Breast epithelium (tissue), 3 donors: ENCODE data around the gene MAPT.
"Not testable (repeated sequence)": the region's sequence is repeated elsewhere in the genome, so short reads cannot be mapped to it uniquely, and the experiment has no call there.

Experiments used
- POLR2A ChIP-seq: fragments of 450-650 bp; IDR thresholded peaks from one replicate; pipeline ENCODE4 v1.6.1; 2016; ENCODE audit warnings: antibody characterized with exemption, mild to moderate bottlenecking, moderate library complexity
- POLR2AphosphoS5 ChIP-seq, 3 donors: sonication (generic); formaldehyde crosslinking; IDR thresholded peaks; one replicate each; pipeline ENCODE4 v1.6.1; 2017; ENCODE audit warnings: antibody characterized with exemption in 3 of 3
- TF ChIP-seq, protein P1 (sequence below), 3 donors: fragments of 450-650 bp; IDR thresholded peaks; one replicate each; pipeline ENCODE4 v1.5.1; 2016 to 2017; ENCODE audit warnings: antibody characterized with exemption in 3 of 3, mild to moderate bottlenecking in 3 of 3, moderate library complexity in 3 of 3

DNA sequence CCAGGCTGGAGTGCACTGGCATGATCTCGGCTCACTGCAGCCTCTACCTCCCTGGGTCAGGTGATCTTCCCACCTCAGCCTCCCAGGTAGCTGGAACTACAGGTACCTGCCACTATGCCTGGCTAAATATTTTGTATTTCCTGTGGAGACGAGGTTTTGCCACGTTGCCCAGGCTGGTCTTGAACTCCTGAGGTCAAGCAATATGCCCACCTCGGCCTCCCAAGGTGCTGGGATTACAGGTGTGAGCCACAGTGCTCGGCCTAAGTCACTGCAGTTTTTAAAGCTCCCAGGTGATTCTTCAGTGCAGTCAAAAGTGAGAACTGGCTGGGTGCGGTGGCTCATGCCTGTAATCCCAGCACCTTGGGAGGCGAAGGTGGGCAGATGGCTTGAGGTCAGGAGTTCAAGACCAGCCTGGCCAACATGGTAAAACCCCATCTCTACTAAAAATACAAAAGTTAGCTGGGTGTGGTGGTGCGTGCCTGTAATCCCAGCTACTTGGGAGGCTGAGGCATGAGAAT is 125.1 kb downstream of the MAPT start:
- TF ChIP-seq, protein P1, sequence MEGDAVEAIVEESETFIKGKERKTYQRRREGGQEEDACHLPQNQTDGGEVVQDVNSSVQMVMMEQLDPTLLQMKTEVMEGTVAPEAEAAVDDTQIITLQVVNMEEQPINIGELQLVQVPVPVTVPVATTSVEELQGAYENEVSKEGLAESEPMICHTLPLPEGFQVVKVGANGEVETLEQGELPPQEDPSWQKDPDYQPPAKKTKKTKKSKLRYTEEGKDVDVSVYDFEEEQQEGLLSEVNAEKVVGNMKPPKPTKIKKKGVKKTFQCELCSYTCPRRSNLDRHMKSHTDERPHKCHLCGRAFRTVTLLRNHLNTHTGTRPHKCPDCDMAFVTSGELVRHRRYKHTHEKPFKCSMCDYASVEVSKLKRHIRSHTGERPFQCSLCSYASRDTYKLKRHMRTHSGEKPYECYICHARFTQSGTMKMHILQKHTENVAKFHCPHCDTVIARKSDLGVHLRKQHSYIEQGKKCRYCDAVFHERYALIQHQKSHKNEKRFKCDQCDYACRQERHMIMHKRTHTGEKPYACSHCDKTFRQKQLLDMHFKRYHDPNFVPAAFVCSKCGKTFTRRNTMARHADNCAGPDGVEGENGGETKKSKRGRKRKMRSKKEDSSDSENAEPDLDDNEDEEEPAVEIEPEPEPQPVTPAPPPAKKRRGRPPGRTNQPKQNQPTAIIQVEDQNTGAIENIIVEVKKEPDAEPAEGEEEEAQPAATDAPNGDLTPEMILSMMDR (IDR thresholded peaks at IDR 0.05): not testable (repeated sequence)
- not testable (repeated sequence) for TF ChIP-seq POLR2AphosphoS5 (IDR thresholded peaks at IDR 0.05); POLR2A
